Gastroesophageal sphincter (tissue), 3 donors: ENCODE data around the gene PARD3B.

Experiments
- POLR2A ChIP-seq, 2 donors: fragments of 450-650 bp; IDR thresholded peaks; one replicate each; pipeline ENCODE4 v1.6.1; 2017; ENCODE audit warnings: antibody characterized with exemption in 2 of 2, mild to moderate bottlenecking in 2 of 2, moderate library complexity in 1 of 2
- POLR2AphosphoS5 ChIP-seq: sonication (generic); formaldehyde crosslinking; IDR thresholded peaks from one replicate; pipeline ENCODE4 v1.6.1; 2017; ENCODE audit warnings: antibody characterized with exemption
- TF ChIP-seq, protein P1 (sequence below), 4 experiments: fragments of 200-600 bp in 2 of 4; fragments of 450-650 bp in 2 of 4; sonication (generic) in 1 of 4; IDR thresholded peaks; one replicate each; pipeline ENCODE4 v1.5.1; 2017 to 2019; ENCODE audit warnings: antibody characterized with exemption in 4 of 4, mild to moderate bottlenecking in 2 of 4, moderate library complexity in 2 of 4

DNA sequence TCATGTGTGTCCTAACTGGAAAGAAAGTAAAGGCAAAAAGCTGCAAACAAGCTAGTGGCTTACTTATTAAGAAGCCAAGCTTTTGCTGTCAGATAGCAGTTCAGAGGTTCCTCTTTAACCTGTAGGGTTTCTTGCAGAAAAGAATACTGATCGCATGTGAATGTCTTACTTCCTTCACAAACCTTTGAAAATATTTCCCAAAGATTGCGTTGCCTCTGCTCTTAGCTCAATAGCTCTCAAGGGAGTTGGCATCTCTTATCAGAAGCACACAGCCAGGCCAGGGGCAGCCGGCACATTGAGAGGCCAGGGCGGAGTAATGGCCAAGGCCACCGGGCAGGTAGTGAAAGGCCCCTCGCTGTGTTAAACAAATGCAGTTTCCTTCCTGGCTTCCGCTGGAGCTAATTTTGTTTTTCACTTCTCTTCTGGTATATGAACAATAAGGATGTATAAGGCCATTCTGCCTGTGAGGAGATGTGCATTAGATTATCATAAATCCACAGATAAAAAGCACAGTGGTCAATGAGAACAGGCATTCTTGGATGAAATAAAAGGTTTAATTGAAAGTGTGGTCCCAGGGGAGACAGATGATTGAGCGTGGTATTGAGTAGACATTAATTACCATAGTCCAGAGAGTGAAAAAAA, 594.7 kb downstream of the PARD3B start:
- TF ChIP-seq, protein P1, sequence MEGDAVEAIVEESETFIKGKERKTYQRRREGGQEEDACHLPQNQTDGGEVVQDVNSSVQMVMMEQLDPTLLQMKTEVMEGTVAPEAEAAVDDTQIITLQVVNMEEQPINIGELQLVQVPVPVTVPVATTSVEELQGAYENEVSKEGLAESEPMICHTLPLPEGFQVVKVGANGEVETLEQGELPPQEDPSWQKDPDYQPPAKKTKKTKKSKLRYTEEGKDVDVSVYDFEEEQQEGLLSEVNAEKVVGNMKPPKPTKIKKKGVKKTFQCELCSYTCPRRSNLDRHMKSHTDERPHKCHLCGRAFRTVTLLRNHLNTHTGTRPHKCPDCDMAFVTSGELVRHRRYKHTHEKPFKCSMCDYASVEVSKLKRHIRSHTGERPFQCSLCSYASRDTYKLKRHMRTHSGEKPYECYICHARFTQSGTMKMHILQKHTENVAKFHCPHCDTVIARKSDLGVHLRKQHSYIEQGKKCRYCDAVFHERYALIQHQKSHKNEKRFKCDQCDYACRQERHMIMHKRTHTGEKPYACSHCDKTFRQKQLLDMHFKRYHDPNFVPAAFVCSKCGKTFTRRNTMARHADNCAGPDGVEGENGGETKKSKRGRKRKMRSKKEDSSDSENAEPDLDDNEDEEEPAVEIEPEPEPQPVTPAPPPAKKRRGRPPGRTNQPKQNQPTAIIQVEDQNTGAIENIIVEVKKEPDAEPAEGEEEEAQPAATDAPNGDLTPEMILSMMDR (IDR thresholded peaks at IDR 0.05), result no peak
- TF ChIP-seq POLR2A (IDR thresholded peaks at IDR 0.05), result no peak
- TF ChIP-seq POLR2AphosphoS5, result peak; percentile 18
